GM19043 (cell line): Measurements from ENCODE around the gene VTN.

Experiments used
- ATAC-seq: cut with Tn5 transposase; IDR thresholded peaks from one replicate; pipeline ENCODE4 v1.9.1; 2021; ENCODE audit warnings: low read depth; ENCODE audit not compliant: unreplicated experiment

Gene VTN

DNA sequence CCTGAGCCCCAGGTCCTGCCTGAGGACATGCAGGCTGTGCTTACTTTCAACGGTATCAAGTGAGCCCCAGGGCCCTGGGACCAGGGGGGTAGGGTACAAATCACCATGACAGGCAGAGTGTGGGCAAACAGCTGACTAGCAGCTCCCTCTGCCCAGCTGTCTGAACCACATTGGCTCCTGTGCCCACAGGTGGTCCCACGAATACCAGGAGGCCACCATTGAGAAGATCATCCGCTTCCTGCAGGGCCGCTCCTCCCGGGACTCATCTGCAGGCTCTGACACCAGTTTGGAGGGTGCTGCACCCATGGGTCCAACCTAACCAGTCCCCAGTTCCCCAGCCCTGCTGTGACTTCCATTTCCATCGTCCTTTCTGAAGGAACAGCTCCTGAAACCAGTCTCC lies 25.9 kb upstream of the VTN start:
- no peak for ATAC-seq

DNA sequence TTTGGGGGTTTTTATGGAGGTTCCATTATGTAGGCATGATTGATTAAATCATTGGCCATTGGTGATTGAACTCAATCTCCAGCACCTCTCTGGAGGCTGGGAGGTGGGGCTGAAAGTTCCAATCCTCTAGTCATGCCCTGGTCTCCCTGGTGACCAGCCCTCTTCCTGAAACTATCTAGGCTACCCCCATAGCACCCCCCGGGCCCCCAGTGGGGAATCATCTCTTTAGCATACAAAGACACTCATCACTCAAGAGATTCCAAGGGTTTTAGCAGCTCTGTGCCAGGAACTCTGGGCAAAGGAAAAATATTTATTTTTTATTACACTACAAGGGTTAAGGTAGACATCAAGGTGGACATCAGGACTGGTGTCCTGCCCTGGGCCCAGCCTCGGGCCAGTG lies 25.3 kb upstream of the VTN start:
- no peak for ATAC-seq

DNA sequence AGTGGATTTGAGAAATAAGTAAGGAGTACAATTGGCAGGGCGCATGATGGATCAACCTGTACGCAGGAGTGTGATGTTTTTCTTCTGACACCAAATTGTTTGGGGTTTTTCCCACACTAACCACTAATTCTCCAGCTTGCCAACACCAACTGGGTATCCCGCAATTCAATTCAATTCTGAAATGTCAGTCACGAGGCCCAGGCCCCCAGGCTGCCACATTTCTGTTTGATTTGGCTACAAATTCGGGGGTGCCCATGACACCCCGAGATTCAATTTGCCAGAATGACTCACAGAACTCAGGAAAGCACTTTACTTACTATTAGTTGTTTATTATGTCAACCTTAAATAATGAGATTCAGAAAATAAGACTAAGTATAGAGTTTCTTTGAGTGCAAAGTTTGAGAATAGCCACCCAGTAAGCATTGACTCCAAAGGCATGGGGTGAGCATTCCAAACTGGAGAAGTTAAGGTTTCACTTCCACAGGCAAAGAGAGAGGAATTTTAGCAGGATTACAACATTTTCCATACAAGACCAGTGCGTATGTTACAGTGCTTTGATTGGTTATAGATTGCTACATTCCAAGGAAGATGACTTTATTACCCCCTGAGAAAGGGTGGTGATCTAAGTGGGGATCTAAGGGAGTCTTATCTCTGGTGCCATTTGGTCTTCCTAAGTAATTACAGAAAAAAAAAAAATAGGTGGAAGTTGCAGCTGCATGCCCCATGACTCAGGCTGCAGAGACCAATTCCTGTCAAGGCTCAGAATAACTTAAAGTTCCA lies 24.4 kb upstream of the VTN start:
- no peak for ATAC-seq

DNA sequence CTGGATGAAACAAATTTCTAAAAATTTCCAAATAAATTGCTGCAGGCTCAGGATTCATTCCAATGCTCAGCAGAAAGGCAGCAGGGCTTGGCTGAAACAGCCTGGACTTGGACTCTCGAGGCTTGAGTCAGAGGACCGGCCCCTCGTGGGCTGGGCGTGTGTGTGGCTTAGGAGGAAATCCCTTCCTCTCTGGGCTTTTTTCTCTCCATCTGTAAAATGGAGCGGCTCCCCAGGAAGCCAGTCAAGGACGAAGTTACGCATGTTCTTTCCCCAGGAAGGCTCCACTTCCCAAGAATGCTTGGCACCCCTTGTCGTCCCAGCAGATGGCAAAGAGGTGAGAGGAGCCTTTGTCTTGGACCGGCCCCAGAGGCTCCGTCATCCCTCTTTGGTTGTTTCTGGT lies 22.4 kb upstream of the VTN start:
- ATAC-seq: no peak

DNA sequence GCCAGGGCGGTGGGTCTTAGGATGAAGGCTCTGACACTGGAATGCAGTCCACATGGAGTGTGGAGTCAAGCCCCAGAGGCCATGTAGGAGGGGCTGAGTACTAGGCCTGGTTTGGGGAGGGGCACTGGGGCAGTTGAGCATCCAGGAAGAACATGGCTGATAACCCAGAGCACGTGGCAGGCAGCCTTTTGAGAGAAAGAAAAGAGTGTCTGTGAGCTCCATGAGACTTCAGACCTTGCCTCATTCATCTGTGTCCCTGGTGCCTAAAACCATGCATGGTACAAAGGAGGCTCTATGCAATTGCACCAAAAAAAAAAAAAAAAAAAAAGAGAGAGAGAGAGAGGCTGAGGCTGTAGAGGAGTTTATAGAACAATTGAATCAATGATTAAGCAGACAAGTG lies 21.3 kb upstream of the VTN start:
- no peak for ATAC-seq

DNA sequence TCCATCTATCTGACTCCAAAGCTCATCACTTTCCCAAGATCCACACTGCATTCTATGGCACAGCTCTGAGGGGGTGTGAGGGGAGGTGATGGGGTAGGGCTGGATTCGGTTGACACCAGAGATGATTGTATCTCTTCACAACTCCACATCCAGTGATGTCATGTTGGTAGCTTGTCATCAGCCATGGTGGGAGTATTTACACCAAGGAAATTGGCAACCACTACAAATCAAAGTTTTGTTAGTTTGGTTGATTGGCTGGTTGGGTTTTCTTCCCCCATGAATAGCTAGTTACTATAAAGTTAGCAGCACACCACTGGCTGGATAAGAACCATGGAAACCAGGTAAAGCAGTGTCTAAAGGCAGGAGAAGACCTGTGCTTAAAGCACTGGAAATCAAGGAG lies 20.9 kb upstream of the VTN start:
- no peak for ATAC-seq

DNA sequence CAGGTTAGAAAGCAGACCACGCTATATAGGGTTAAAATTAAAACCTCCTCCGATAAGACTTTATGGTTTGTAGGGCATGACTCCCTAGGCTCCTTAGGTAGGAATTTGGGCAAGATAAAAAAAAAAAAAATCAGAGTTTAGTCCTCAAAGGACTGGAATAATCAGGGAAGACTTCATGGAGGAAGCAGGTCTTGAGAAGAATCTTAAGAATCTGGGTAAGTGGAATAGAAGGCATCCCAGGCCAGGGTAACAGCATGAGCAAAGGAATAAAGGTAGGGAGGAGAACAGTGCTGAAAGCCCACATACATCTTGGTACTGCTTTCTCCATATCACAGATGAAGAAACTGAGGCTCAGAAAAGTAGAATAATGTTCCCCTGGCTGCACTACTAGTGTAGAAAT lies 20.5 kb upstream of the VTN start:
- no peak for ATAC-seq

DNA sequence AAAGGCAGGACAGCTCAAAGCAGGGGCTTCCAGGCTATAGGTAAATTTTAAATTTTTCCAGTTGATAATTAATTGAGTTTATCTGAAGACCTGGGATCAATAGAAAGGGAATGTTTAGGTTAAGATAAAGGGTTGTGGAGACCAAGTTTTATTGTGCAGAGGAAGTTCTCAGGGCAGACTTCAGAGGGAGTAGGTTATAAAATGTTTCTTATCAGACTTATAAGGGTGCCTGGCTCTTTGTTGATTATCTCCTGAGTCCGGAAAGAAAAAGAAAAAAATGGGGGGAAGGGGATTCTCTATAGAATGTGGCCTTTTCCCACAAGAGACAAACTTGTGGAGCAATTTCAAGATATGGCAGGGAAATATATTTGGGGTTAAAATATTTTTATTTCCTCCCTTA lies 20.0 kb upstream of the VTN start:
- no peak for ATAC-seq

DNA sequence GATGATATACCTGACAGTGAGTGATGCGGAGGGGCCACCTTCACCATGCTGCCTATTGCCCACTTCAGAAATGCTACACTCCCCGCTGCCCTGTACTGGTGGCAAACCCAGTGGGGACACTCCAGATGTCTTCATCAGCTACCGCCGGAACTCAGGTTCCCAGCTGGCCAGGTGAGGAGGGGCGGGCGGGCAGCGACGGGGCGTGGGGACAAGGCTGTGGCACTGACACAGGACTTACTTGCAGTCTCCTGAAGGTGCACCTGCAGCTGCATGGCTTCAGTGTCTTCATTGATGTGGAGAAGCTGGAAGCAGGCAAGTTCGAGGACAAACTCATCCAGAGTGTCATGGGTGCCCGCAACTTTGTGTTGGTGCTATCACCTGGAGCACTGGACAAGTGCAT lies 18.0 kb upstream of the VTN start:
- ATAC-seq: no peak

DNA sequence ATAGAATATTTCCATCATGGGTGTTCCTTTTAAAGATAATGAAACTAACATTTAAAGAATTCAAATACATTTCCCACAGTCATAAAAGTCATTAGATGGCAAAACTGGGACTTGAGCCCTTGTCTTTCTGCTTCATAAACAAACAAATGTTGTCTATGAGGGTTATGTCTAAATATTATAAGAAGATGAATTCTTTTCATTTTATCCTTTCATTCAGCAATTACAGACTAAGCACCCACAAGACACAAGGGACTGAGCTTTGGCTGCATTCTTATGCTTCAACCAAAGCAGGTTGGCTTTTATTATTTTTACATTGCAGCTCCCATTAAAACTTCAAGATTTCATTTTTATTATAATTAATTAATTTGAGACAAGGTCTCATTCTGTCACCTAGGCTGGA lies 16.3 kb upstream of the VTN start:
- ATAC-seq: no peak

DNA sequence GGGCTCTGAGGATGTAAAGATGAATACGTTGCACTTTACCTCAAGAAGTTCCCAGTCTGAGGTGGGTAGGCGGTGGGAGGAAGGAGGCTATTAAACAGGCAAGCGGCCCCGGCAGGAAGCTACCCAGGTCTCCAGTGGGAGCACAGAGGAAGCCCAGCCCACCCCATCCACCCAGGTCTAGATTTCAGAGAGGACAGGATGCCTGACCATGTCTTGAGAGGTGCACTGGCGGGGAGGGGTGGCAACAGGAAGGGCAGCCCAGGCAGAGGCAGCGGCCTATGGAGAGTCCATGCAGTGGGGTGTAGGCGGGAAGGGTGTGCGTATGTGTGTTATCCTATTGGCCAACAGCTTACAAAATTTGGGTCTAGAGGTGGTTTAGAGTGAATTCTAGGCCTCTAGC lies 15.3 kb upstream of the VTN start:
- ATAC-seq: no peak

DNA sequence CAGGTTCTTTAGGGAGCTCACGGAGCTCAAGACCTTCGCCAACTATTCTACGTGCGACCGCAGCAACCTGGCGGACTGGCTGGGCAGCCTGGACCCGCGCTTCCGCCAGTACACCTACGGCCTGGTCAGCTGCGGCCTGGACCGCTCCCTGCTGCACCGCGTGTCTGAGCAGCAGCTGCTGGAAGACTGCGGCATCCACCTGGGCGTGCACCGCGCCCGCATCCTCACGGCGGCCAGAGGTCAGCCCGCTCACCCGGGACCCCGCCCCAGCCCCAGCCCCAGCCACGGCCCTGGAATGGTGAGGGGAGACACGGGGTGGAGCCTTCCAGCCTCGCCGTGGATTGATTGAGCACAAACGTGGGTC lies 14.9 kb upstream of the VTN start:
- ATAC-seq: no peak

DNA sequence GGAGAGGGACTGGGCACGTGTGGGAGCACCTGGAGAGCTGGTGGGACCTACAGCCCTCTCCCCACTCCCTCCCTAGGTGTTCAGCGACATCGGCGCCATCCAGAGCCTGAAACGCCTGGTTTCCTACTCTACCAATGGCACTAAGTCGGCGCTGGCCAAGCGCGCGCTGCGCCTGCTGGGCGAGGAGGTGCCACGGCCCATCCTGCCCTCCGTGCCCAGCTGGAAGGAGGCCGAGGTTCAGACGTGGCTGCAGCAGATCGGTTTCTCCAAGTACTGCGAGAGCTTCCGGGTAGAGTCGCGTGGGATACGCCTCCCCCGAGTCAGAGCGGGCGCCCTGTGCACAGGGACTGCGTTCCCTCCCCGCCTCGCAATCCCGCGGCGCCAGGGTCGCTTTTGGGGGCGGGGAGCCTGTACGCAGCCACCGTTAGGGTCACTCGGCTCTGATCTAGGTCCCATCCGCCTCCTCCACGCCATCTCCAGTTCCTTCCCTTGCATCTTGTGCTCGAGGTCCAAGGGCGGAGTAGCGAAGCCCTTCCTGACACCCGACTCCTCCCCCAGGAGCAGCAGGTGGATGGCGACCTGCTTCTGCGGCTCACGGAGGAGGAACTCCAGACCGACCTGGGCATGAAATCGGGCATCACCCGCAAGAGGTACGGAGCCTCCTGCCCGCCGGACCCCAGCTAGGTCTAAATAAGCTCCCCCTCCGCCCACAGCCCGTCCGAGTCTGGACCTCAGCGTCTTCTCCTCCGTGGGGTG lies 14.4 kb upstream of the VTN start:
- ATAC-seq: peak; percentile 57

DNA sequence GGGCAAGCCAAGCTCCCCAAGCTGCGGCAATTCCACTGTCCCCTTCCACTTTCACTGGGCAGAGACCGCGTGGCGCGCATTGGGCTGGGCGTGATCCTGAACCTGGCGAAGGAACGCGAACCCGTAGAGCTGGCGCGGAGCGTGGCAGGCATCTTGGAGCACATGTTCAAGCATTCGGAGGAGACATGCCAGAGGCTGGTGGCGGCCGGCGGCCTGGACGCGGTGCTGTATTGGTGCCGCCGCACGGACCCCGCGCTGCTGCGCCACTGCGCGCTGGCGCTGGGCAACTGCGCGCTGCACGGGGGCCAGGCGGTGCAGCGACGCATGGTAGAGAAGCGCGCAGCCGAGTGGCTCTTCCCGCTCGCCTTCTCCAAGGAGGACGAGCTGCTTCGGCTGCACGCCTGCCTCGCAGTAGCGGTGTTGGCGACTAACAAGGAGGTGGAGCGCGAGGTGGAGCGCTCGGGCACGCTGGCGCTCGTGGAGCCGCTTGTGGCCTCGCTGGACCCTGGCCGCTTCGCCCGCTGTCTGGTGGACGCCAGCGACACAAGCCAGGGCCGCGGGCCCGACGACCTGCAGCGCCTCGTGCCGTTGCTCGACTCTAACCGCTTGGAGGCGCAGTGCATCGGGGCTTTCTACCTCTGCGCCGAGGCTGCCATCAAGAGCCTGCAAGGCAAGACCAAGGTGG lies 11.2 kb upstream of the VTN start:
- no peak for ATAC-seq

DNA sequence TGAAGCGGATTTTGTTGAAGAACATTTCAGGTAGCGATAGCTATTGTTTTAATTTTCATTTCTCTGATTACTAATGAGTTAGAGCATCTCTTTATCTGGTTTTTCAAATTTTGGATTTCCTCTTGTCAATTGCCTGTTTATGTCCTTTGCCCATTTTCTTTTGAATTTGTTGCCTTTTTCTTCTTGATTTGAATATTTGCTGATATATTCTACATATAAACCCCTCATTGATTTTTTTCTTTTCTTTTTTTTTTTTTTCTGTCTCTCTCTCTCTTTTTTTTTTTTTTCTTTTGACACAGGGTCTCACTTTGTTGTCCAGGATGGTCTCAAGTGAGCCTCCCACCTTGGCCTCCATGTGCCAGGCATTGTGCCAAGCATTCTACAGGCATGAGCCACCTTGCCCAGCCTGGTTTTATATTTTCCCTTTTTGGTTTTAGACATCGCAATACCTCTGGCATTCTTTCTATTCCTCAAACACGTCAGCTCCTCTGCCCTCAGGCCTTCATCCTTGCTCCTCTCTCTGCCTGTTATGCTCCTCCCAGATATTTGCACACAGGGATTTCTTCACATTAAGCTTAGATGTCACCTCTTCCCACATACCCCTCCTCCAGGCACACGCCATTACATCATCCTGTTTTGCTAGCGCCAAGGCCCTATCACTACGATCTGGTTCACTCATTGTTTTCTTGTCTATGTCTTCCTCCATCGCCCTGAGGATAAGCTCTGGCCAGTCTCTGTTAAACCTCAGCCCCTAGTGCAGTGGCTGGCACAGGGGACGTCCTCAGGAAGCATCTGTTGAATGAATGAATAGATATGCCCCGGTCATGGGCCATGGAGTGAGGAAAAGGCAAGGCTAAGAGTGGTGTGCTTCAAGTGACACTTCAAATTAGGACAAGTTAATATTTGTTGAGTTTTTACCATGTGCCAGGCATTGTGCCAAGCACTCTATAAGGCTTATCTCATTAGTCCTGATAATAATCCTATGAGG lies 10.0 kb upstream of the VTN start:
- no peak for ATAC-seq

DNA sequence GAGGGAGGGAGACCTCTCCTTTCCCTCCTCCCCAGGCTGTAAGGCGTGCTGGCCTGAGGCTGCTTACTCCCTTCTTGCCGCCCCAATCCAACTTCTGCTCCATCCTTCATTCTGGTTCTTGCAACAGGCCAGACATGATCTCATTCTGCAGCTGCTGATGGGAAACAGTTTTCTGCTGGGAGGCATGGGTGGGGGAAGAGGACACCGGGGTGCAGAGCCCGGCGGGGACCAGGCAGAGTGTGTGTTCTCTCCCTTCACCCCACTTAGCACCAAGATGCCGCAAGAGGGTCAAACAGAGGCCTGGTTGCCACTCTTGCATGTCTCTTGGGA lies 2.8 kb upstream of the VTN start:
- no peak for ATAC-seq

DNA sequence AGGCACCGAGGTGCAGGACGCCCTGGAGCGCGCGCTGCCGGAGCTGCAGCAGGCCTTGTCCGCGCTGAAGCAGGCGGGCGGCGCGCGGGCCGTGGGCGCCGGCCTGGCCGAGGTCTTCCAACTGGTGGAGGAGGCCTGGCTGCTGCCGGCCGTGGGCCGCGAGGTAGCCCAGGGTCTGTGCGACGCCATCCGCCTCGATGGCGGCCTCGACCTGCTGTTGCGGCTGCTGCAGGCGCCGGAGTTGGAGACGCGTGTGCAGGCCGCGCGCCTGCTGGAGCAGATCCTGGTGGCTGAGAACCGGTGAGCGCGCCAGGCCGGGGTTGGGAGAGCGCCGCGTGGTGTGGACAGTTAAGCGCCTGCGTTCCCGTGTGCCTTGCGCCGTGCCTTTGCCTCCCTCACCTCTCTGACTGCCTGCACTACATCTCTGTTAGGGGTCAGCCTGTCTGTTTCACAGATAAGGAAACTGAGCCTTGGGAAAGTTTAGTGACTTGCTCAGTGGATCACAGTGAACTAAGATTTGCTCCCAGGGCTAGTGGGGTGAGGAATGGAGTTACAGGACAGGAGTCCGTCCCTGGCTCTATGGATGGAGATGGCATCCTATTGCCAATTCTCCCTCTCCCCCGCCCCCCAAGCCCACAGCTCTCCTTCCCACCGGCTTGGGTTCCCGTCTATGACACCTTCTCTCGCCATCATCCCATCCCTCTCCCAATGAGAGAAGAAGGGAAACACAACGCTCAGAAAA lies 2.3 kb upstream of the VTN start:
- ATAC-seq: no peak

DNA sequence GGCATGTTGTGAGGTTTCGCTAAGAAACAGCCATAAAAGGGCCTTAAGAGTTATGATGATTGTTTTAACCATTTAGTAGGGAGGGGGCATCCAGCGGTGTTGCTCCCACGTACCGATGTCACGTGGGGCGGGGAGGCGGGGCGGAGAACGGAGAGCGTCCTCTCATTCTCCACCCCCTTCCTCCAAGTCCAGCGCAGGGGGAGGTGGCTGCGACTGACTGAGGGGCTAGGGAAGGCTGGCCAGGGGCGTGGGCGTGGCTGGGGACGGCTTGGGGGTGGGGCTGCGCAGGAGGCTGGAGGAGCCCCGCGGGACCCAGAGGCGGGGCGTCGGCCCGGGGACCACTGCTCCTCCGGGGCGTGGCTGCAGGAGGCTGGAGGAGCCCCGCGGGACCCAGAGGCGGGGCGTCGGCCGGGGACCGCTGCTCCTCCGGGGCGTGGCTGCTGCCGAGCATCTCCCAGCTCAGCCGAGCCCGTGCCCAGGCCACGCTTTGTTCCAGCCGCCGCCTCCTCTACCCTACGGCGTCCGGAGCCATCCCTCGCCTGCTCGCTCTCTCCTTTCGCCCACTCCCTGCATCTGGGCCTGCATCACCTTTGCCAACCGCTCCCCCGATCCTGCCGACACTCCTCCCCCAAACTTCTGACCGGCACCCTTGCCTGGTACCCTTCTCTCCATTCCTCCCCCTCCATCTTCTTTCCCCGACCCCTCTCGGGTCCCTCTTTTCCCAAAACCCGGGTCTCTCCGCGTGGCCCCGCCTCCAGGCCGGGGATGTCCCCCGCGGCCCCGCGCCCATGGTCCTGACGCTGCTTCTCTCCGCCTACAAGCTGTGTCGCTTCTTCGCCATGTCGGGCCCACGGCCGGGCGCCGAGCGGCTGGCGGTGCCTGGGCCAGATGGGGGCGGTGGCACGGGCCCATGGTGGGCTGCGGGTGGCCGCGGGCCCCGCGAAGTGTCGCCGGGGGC lies 1.4 kb upstream of the VTN start, which contains the start of gene SARM1:
SARM1 (plus strand) TSS at position 450 of the 958 bp plus-strand sequence; CDS start at position 789, 339 bp downstream.
- ATAC-seq: peak; percentile 72

DNA sequence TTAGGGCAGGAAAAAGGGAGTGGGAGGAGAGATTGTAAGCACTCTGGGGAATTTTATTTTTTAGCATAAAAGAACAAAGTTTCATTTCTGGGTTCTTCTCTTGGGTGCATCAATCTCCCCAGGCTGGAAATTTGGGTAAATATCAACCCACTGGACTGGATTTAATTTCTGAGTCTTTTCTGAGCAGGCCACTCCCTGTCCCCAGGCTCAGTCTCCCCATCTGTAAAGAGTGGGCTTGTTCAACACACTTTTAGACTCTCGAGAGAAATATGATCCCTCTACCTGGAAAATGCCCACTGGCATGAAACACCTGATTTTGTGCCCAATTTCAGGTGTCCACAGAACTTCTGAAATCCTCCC lies 617 bp upstream of the VTN start:
- ATAC-seq: no peak
